ENCODE data around the gene UACA.
"Not testable (repeated sequence)": the region's sequence is repeated elsewhere in the genome, so short reads cannot be mapped to it uniquely, and the experiment has no call there.

The UACA gene

GRCh38 chr15:70707686-70708300 lies 55.6 kb downstream of the UACA start:
- no peak for DNase-seq

DNA sequence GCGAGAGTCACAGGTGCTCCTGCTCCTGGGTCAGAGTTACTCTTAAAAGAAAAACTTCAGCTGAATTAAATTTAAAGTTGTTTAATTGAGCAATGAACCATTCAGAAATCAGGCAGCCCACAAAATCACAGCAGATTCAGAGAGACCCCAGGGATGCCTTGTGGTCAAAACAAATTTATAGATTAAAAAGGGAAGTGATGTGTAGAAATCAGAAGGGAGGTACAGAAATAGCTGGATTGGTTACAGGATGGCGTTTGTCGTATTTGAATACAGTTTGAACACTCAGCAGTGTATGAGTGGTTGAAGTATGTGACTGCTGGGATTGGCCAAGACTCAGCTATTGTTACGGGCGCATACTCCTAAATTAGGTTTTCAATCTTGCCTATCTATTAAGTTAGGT lies 58.6 kb downstream of the UACA start:
- no peak for DNase-seq

DNA sequence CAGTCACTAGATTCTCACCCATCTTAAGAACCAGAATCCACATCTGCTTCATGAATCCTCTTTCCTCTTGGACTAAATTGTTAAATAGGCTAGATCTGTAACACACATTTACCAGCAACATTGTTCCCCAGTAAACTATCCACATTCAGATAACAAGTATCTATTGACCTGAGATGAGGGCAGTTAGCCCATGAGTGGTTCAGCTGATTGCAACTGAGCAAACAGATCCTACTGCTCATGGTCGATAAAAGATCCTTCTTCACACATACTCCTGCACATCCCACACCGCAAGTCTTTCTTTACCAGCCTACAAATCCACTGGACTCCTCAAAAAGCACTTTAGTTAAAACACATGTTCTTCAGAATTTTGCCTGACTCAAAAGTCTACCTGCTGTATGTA lies 59.2 kb downstream of the UACA start:
- no peak for DNase-seq

DNA sequence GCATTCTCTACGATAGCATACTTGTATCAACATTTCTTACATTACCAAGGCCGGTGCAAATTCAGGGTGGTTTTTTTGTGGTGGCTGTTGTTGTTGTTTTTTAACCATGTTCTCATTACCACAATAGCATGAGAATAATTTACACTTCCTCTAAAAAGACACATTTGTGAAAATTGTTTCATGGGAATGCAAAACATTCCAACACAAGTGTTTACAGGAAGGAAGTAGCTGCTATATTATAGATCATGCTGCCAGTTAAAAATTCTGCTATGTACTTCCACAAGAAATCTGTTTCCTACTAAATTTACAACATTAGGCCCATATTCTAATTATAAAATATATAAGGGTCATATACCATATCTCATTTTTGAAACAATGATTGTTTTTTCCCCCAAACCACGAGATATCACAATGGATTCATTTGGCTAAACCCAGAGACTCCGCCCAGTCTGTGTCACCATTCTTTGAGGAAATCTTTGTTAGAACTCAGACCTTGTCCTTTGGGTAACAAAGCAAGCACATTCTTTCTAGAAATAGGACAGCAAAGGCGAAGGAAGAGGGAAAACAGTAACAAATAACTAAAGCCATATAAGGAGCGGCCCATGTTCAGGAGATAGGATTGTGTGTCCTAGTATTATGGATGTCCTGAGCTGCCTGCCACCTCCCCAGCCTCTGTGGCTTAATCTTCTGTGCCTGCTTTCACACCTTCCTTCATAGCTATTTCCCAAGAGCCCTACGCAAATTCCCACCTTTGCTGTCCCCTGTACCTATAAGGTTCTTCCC lies 60.1 kb downstream of the UACA start:
- DNase-seq: no peak

- DNase-seq: peak; percentile 4
These were observed 60.8 kb downstream of the UACA start for GRCh38 chr15:70702584-70702983.

DNA sequence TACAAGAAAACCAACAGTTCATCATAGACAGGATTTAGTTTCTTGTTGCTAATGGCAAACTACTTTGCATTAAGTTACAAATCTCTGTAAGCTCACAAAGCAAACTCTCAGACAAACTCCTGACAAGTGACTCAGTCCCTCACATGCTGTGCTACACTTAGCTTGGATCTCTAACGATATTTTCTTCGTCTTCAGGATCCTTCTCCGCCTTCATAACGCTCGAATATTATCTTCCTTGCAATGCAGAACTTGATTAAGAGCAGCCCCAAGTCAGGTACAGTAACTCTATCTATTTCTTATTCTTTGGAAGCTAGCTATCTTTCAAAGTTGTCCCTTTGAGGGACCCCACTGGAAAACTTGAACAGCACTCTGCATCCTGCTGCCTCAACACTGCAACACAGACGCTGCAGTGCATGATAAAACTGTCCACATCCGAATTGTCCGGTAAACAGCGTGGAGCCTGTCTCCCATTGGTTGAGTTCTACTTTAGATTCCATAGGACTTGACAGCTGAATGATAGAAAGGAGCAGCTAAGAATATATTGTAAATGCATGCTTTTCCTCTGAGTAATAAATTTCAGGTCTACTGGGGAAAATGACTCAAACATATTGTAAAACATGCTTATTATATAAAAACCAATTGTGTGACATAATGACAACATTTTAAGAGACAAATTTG lies 61.3 kb downstream of the UACA start:
- no peak for DNase-seq

GRCh38 chr15:70701171-70701570 lies 62.2 kb downstream of the UACA start:
- DNase-seq: no peak

- no peak for DNase-seq
These were observed 63.5 kb downstream of the UACA start for GRCh38 chr15:70699890-70700289.

DNA sequence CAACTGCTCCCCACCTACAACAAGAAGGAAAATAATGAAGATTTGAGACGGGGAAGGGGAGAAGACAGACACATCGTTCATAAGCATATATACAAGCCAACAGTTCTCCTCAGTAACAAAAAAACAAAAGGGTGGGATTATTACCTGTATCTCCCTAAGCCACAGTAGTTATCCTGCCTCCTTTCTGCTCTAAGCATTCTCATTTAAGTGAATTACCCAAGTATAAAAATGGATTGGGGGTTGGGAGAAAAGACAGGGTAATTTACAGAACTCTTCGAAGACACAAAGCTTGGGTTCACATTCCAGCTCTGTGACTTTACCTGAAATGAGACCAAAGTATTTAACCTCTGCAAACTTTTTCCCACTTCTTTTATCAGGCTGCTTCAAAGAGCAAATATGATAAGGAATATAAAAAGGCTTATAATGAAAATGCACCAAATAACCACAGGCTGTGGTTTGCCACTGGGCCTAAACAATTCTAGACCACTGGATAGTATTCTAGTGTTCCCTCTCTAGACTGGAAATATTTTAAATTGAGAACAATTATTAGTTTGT lies 64.4 kb downstream of the UACA start:
- no peak for DNase-seq

- no peak for DNase-seq
These were observed 64.9 kb downstream of the UACA start for GRCh38 chr15:70698426-70698825.

- DNase-seq: no peak
These were observed 72.7 kb downstream of the UACA start for GRCh38 chr15:70690491-70691276.

DNA sequence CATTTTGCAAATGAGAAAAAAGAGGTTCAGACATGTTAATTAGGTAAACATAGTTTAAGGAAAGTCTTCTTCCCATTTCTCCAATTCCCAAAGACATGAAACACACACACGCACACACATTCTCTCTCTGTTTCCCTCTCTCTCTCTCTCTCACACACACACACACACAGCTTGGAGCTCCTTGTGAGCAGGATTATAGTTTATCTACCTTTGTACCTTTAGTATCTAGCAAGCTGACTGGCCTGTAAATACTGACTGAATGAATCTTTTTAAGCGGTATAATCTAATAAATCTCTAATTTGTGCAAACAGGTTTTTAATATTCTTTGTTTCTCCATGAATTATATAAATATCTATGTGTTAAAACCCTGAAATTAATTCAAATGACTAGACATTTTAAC lies 73.3 kb downstream of the UACA start:
- no peak for DNase-seq

- no peak for DNase-seq
These were observed 75.9 kb downstream of the UACA start for GRCh38 chr15:70687482-70687881.

DNA sequence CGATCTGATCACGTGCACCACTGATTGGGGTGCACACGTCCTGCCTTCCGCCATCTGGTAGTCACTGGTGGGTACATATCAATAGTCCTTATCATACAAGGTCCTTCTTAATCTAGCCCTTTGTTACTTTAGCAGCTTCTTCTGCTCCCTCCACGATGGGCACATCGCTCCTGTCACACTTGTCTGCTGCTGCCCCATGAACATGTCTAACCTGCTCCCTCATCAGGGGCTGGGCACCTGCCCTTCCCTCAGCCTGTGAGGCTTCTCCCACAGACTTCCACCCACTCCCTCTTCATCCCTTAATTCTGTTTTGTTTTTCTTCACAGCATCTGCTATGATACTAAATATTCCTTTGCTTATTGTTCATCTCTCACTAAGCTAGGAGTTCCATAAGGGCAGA lies 82.5 kb downstream of the UACA start:
- DNase-seq: no peak

- DNase-seq: no peak
These were observed 83.5 kb downstream of the UACA start for GRCh38 chr15:70679919-70680231.

GRCh38 chr15:70672081-70672480 lies 91.3 kb downstream of the UACA start:
- DNase-seq: no peak

- no peak for DNase-seq
These were observed 92.7 kb downstream of the UACA start for GRCh38 chr15:70670680-70671079.

- no peak for DNase-seq
These were observed 93.2 kb downstream of the UACA start for GRCh38 chr15:70669966-70670658.

DNA sequence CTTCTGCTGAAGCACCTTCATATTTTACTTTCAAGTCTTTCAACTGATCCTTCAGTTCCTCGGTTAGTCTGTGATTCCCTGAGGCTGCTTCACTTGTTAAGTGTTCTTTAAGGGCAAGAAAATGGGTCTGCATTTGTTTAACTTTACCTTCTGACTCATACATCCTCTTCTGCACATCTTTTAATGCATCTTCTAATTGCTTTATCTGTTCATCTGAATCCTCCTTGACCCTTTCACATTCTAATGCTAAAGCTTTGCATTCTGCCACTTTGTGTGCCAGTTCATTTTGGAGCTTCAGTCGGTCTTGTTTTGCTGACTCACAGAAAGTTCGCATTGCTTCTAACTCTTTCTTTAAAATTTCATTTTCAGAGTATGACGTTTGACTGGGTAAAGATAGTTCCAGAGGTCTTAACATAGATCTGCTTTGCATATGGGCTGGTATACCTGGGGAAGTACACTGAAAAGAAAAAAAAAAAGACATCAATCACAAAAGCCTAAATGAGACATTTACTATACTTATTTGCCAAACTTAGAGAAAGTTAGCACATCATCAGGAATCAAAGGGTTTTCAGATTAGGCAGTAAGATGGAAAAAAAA lies 94.3 kb downstream of the UACA start:
- no peak for DNase-seq

DNA sequence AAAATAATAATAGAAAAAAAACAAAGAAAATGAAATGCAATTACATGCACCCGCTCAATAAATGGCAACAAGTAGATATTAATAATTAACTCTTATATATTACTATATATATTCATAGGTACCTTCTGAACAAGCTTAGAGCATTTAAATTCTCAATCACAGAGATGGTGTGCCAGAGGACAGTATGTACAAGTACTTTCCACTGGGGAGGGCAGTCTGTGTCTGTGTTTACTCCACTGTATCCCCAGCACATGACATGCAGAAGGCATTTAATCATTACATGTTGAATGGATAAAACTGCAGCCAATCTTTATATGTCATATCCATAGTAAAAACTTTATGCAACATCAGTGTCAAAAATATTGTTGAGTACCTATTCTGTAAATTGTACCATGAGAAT lies 97.8 kb downstream of the UACA start:
- DNase-seq: no peak

GRCh38 chr15:70664494-70664893 lies 98.9 kb downstream of the UACA start:
- DNase-seq: no peak

DNA sequence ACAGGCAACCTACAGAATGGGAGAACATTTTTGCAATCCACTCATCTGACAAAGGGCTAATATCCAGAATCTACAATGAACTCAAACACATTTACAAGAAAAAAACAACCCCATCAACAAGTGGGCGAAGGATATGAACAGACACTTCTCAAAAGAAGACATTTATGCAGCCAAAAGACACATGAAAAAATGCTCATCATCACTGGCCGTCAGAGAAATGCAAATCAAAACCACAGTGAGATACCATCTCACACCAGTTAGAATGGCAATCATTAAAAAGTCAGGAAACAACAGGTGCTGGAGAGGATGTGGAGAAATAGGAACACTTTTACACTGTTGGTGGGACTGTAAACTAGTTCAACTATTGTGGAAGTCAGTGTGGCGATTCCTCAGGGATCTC lies 100.3 kb downstream of the UACA start:
- DNase-seq: not testable (repeated sequence)

Data from DMS 273 treated with DMSO at 0.1 percent for 48 hours (cell line).